Measurements from ENCODE around the gene FTCDNL1.

FTCDNL1 gene

GRCh38 chr2:199850718-199851500 is at the start of gene FTCDNL1:
FTCDNL1 (minus strand) TSS chr2:199851192; CDS start chr2:199848962, 2,230 bp downstream.
- peak; percentile 66 for DNase-seq

- no peak for DNase-seq
Observed at GRCh38 chr2:199896617-199897016, 45.6 kb upstream of the FTCDNL1 start.

GRCh38 chr2:199895406-199895805 is 44.4 kb upstream of the FTCDNL1 start:
- no peak for DNase-seq

DNA sequence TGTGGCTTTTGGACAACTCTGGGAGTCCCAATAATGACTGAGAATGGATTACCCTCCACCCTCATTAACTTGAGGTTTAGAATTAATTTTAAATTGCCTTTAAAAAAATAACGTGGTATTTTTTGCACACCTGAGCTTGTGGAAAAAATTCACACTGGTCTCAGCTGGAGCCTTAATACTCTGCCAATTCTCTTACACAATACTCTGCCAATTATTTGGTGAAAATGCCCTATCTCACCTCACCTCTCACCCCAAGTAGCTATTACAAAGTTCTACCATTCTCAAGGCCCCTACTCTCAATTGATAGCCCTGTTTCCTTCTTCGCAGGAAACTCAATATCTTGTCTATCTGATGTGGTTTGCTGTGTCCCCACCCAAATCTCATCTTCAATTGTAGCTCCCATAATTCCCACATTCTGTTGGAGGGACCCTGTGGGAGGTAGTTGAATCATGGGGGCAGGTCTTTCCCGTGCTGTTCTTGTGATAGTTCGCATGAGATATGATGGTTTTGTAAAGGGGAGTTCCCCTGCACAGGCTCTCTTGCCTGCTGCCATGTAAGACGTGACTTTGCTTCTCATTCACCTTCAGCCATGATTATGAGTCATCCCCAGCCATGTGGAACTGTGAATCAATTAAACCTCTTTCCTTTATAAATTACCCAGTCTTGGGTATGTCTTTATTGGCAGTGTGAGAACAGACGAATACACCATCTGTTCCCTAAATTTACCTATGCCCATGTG is 32.7 kb upstream of the FTCDNL1 start:
- no peak for DNase-seq

DNA sequence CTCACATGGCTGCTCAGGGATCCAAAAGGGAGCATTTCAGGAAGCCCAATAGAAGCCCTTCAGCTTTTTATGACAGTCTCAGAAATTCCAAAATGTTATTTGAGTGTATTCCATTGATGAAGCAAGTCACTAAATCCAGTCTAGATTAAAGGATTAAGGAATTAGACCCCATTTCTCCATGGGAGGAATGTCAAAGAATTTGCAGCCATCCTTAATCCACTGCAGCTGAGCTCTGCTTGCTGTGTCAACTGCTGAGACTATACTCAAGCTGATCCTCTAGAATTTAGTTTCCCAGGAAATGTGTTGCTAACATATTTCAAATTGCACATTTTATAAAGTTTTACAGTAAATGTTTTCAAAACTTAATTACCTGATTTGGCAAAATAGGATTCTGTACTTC is 31.7 kb upstream of the FTCDNL1 start:
- no peak for DNase-seq

GRCh38 chr2:199875400-199875799 is 24.4 kb upstream of the FTCDNL1 start:
- no peak for DNase-seq

DNA sequence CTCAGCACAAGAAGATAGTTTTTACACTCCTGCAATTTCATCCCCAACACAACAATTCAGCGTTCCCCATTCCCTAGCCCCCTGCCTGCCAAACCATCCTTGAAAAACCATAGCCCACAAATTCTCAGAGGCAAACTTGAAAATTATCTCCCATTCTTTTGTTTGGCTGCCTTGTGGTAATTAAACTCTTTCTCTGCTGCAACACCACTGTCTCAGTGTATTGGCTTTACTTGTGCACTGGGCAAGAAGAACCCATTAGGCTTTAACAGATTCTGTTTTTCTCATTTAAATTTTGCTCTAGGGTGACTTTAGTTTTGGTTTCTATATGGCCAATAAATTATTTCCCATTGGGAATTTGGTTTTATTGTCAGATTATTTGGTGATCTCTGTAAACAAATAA is 23.2 kb upstream of the FTCDNL1 start:
- no peak for DNase-seq

- DNase-seq, result no peak
Observed at GRCh38 chr2:199870581-199870980, 19.6 kb upstream of the FTCDNL1 start.

DNA sequence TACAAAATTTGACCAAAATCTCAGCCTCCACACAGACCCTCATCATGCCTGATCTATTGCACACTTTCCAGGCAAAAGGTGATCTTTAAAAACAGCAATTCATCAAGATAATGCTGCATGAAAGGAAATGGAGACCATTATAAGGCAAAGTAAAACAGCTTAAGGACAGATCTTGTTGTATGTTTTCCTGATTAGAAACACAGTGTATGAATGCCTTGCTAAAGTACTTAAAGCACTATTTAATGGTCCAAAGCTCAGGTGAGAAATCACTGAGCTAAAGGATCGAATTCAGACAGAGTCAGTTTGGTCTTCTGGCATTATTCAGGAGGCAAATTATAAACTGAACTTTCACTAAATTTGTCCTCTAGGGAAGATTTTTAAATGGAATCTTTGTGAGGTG is 18.7 kb upstream of the FTCDNL1 start:
- DNase-seq, result no peak

GRCh38 chr2:199869227-199869541 is 18.2 kb upstream of the FTCDNL1 start:
- no peak for DNase-seq

GRCh38 chr2:199868431-199869226 is 17.6 kb upstream of the FTCDNL1 start:
- DNase-seq, result no peak

GRCh38 chr2:199865905-199866304 is 14.9 kb upstream of the FTCDNL1 start:
- no peak for DNase-seq

- DNase-seq, result no peak
Observed at GRCh38 chr2:199862788-199863187, 11.8 kb upstream of the FTCDNL1 start.

DNA sequence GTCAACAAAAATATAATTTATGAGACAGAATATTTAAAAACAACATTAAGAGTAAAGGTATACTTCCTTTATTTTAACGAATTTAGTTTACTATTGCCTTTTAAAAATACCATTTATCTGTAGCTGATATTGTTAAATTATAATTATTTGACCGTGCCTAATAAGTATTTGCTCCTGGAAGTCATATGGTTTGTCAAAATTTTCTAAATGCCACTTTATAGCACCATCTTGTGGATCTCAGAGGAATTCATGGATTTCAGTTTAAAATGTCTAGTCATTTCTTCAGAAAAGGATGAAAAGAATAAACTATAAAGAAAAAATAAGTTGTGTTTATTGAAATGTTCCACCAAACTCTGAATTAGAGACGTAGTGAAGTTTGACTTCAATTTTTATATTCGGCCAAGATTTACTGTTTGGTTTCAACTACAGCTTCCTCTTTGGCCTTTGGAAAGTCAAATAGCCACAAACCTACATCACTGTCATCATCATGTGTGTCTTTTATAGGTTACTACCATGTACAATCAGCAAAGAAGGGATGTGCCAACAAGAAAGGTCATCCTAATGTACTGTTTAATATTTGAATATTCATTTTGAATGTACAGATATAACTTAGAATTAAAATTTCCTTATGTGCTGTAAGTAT is 10.3 kb upstream of the FTCDNL1 start:
- peak; percentile 33 for DNase-seq

DNA sequence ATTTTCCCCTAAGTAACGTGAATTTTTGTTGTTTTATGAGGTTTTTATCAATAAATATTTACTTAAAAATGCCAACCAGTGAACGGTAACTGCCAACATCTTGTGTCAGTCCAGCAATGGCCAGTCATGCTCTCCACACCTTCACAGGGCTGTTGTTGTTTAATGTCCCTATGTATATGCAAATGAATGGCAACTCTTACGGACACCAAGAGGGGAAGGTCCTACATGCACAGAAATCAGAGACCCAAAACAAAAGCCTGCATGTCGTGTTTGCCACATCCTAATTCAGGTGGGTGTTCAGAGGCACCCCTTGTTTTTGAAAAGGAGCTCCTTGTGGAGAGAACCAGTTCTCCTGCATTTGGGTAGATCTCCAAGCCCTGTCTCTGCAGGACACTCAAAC is 4.8 kb upstream of the FTCDNL1 start:
- DNase-seq, result no peak

DNA sequence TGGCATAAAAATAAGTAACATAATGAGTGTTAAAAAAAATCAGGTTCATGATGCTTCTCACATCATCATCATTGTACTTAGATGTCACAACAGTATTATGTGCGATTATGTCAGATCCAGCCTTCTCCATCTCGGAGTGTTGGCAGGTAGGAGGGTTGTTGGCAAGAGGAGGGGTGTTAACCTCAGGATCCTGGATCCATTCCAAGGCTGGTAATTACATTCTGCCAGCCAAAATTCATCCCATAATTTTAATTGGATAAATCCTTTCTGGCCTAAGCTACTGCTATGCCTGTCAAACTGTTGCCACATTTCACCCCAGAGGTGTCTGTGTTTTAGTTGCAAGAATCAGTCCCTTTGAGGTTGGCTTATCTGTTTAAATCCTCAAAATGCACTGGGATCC is 891 bp upstream of the FTCDNL1 start:
- DNase-seq, result peak; percentile 57

- no peak for DNase-seq
Observed at GRCh38 chr2:199851501-199851810, 464 bp upstream of the FTCDNL1 start.

DNA sequence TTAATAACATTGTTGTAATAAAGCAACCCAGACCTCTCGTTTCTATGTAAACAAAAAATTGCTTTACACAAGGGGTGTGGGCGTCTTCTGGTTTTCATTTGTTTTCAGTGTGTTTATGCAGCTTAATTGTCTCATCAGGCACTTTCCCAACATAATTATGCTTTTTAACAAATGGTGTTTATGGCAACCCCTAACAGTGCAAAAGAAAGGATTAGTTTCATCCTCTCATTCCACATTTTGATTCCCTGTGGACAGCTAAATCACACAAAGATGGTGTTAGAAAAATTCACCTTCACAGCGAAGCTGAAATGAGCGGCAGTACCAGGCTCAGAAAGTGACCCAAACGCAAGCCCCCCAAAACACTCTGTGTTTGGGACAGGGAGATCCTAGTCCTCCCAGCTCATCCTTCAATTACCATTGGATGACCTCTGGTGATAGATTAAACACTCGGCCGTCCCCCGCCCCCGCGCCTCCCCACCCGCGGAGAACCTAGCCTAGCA is 724 bp downstream of the FTCDNL1 start:
- no peak for DNase-seq

DNA sequence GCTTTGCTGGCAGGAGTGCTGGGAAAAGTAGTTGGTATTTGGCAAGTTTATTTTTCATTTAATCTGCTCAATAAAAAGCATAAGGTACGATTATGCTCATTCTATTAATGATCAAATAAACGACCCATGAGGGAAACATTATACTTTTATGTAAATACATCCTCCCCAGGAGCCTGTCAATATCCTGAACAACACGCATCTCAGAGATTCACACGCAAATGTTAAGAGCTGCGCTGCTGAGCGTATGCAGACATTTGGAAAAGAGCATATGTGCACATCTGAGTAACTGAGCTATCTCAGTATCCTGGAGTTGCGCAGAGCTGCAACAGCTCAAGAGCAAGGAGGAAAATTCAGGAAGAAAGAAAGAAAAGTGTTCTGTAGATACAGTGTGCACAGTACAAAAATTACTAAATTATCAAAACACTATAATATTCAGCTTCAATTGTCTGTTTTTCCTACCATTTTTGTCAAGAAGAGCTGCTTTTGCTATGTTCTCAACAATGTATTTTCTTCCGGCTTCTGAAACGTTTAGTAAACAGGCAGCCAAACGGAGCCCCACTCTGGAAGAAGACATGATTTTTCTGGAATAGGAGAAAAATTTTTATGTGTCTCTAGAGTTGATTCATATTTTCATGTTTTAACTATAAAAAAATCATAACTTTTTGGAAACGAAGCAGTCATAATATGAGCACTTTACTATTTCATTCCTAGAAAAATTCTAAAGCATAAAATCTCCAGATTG is 2.4 kb downstream of the FTCDNL1 start:
- DNase-seq, result peak; percentile 46

DNA sequence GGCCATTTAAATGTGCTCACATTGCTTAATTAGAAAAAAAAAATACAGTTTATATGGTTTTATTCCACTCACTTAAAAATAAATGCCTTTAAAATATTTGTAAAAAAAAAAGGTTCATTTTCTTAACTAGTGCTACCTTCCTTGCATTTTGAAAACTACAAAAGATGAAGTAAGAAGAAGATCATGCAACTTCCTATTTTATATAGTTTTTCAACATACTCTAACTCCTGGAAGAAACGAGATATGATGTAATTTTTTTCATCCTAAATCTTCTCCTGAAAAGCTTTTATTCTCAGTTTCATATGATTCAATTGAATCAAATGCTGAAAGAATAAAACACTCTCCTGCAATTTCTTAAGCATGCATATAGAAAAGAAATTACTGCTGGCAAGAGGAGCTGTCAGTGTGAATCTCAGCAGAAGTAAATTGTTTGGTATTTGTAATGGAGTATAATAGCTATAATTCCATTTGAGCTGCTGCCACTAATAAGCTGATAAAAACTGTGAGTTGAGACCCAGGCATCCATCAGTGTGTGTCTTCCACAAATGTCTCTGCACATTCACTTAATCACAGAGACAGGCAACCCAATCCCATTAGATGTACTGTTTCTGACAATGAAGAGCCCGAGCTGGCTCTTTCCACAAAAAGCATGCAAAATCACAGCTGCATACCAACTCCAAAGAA is 3.7 kb downstream of the FTCDNL1 start:
- no peak for DNase-seq

DNA sequence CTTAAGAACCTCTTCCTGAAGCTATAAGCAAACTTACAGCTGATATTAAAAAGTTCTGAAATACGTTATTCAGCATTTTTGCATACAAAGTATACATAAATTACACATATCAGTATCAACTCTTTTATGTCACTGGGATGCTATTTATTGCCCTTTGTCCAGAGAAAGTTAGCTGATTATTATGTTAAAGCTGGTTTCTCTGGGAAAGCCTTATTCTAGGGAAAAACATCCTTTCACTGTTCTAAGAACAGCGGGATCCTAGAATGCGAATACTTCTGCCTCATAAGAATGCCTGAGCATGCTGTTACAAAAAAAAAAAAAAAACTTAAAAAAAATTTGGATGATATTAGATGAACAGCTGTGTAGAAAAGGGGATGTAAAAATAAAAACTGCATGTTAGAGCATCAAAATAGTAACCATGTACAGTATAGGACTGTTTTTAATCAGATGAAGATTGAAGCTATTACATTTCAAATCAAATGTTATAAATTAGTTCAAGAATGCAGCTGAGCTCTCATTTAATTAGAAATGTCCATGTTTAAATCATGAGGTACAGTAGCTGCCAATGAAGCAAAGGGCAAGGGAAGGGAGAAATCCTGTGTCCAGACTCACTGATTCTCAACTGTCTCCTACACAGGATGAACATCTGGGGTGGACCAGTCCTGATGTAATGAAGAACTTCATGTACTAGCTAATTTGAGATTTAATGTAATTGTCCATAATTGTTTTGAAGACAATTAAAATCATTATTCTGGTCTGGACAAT is 8.2 kb downstream of the FTCDNL1 start:
- no peak for DNase-seq

Measured in NCI-H345 (cell line).